ENCODE data around the gene BORCS6. TPM values are rescaled to one million over a fixed set of nuclear protein-coding genes. Genes with fewer than 3 reads are reported as not detected.

BORCS6 gene
- total RNA-seq, 1 donor from 2014 or later: 12.4 TPM

GRCh38 chr17:8142158-8142886, 47.7 kb downstream of the BORCS6 start:
- DNase-seq (ENCODE audit: low spot score): no peak

- DNase-seq (ENCODE audit: low spot score): no peak
Observed at GRCh38 chr17:8141741-8142140, 48.2 kb downstream of the BORCS6 start.

GRCh38 chr17:8141045-8141444, 48.9 kb downstream of the BORCS6 start:
- no peak for DNase-seq (ENCODE audit: low spot score)

GRCh38 chr17:8140065-8141029, 49.6 kb downstream of the BORCS6 start:
- peak; percentile 16 for DNase-seq (ENCODE audit: low spot score)

DNA sequence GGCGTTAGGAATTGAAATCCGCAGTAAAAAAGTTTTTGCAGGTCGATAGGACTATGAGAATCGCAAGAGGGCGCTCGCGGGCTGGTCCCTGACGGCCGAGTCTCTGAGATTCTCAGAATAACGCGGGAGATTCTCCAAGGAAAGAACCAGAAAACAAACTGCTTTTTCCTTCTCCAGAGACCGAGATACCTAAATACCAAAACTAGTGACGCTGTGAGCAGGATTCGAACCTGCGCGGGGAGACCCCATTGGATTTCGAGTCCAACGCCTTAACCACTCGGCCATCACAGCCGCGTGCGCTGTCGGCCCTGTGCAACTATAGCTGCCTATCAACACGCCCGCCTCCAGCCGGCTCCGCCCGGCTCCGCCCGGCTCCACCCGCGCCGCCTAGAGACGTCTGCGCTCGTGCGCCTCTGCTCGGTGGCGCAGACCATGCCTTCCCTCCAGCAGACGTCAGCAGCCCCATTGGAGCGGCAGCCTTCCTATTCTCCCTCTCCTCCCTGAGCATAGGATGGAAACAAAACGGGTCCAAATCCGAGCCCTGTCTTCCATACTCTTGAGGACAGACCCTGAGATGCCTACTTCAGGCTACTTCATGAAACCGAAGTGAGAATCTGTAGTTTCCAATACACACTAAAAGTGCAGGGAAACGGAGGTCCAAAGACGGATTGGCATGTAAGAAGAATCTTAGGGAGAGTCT, 51.2 kb downstream of the BORCS6 start:
- DNase-seq (ENCODE audit: low spot score): peak; percentile 97

DNA sequence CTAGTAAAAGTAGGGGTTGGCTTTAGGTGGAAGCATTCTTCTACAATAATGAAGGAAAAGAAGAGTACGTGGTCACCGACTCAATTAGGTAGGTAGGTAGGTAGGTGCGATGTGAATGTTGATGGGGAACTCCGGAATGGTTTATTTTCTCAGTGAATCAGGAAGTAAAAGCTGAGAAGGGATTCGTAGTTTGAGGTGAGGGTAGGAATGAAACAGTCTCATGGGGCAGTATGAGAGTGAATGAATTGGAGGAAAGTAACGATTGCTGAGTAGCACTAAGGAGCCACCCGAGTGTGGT, 51.7 kb downstream of the BORCS6 start:
- DNase-seq (ENCODE audit: low spot score): no peak

Other genes starting within 250 kb of the BORCS6 start
- 0.63 TPM for gene GUCY2D, start 187.6 kb downstream of the BORCS6 start, total RNA-seq
- 14.0 TPM for gene ALOX15B, start 151.1 kb downstream of the BORCS6 start, total RNA-seq
- 0.43 TPM for gene ALOX12B, start 102.5 kb downstream of the BORCS6 start, total RNA-seq
- gene ALOXE3, start 71.7 kb downstream of the BORCS6 start, total RNA-seq: not detected
- gene HES7, start 66.1 kb downstream of the BORCS6 start, total RNA-seq: 0.78 TPM
- gene PER1, start 37.8 kb downstream of the BORCS6 start, total RNA-seq: 123 TPM
- 73.8 TPM for gene VAMP2, start 27.2 kb downstream of the BORCS6 start, total RNA-seq
- gene TMEM107, start 13.8 kb downstream of the BORCS6 start, total RNA-seq: 22.5 TPM
- gene AURKB, start 20.4 kb upstream of the BORCS6 start, total RNA-seq: 1.9 TPM
- gene CTC1, start 57.9 kb upstream of the BORCS6 start, total RNA-seq: 66.3 TPM
- 31.4 TPM for gene PFAS, start 59.1 kb upstream of the BORCS6 start, total RNA-seq
- gene RANGRF, start 98.5 kb upstream of the BORCS6 start, total RNA-seq: 22.0 TPM
- 17.8 TPM for gene SLC25A35, start 105.2 kb upstream of the BORCS6 start, total RNA-seq
- gene ARHGEF15, start 120.1 kb upstream of the BORCS6 start, total RNA-seq: 7.9 TPM
- gene ODF4, start 149.7 kb upstream of the BORCS6 start, total RNA-seq: not detected
- 1,147 TPM for gene RPL26, start 193.0 kb upstream of the BORCS6 start, total RNA-seq
- gene RNF222, start 207.6 kb upstream of the BORCS6 start, total RNA-seq: not detected
- gene NDEL1, start 245.7 kb upstream of the BORCS6 start, total RNA-seq: 60.0 TPM

Measured in mucosa of gallbladder (tissue), 1 donor.